ENCODE measurements around the gene TAF1.

Gene TAF1

GRCh38 chrX:71487814-71488213 lies 121.7 kb downstream of the TAF1 start:
- H3K27me3 ChIP-seq (ENCODE audit: insufficient read depth, low read length), result no peaks in the 10 kb centered on the region
- H3K9me2 ChIP-seq (ENCODE audit: low read depth, low read length), result no peaks in the 10 kb centered on the region
- H3K79me2 ChIP-seq (ENCODE audit: insufficient read depth, low read length), result no peaks in the 10 kb centered on the region
- H3K9me3 ChIP-seq (ENCODE audit: low read length), result no peaks in the 10 kb centered on the region
- no peak overlapping the region for H3K27ac ChIP-seq (ENCODE audit: low read depth, low read length, poor library complexity, severe bottlenecking)
- no peak overlapping the region for H3K9ac ChIP-seq (ENCODE audit: low read length)
- H3K4me3 ChIP-seq (ENCODE audit: low read depth, low read length, poor library complexity, severe bottlenecking), result no peak overlapping the region
- H3K4me1 ChIP-seq (ENCODE audit: insufficient read depth, low read length, severe bottlenecking), result peaks cover 5% of the 10 kb centered on the region
- H3K4me2 ChIP-seq (ENCODE audit: low read length), result no peak overlapping the region
- no peaks in the 10 kb centered on the region for H3F3A ChIP-seq (ENCODE audit: insufficient read depth, low read length)
- H2AFZ ChIP-seq (ENCODE audit: low read length), result no peak overlapping the region
- no peaks in the 10 kb centered on the region for H4K20me1 ChIP-seq (ENCODE audit: insufficient read depth, low read length)
- no peaks in the 10 kb centered on the region for H3K36me3 ChIP-seq (ENCODE audit: insufficient read depth, low read length)
- TF ChIP-seq EZH2 (IDR thresholded peaks at IDR 0.05; ENCODE audit: borderline replicate concordance, low read length), result no peak
- TF ChIP-seq, protein P1, sequence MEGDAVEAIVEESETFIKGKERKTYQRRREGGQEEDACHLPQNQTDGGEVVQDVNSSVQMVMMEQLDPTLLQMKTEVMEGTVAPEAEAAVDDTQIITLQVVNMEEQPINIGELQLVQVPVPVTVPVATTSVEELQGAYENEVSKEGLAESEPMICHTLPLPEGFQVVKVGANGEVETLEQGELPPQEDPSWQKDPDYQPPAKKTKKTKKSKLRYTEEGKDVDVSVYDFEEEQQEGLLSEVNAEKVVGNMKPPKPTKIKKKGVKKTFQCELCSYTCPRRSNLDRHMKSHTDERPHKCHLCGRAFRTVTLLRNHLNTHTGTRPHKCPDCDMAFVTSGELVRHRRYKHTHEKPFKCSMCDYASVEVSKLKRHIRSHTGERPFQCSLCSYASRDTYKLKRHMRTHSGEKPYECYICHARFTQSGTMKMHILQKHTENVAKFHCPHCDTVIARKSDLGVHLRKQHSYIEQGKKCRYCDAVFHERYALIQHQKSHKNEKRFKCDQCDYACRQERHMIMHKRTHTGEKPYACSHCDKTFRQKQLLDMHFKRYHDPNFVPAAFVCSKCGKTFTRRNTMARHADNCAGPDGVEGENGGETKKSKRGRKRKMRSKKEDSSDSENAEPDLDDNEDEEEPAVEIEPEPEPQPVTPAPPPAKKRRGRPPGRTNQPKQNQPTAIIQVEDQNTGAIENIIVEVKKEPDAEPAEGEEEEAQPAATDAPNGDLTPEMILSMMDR (IDR thresholded peaks at IDR 0.05; ENCODE audit: low read length), result no peak

- no peak overlapping the region for H2AFZ ChIP-seq (ENCODE audit: low read length)
- no peaks in the 10 kb centered on the region for H3K79me2 ChIP-seq (ENCODE audit: insufficient read depth, low read length)
- no peak for TF ChIP-seq EZH2 (IDR thresholded peaks at IDR 0.05; ENCODE audit: borderline replicate concordance, low read length)
- TF ChIP-seq, protein P1 (IDR thresholded peaks at IDR 0.05; ENCODE audit: low read length), result no peak
- no peaks in the 10 kb centered on the region for H3K36me3 ChIP-seq (ENCODE audit: insufficient read depth, low read length)
- H3K9me3 ChIP-seq (ENCODE audit: low read length), result no peaks in the 10 kb centered on the region
- no peaks in the 10 kb centered on the region for H3K9me2 ChIP-seq (ENCODE audit: low read depth, low read length)
- H3K4me1 ChIP-seq (ENCODE audit: insufficient read depth, low read length, severe bottlenecking), result peaks cover 6% of the 10 kb centered on the region
- H3K9ac ChIP-seq (ENCODE audit: low read length), result no peak overlapping the region
- H3K27me3 ChIP-seq (ENCODE audit: insufficient read depth, low read length), result no peaks in the 10 kb centered on the region
- H3K4me3 ChIP-seq (ENCODE audit: low read depth, low read length, poor library complexity, severe bottlenecking), result no peak overlapping the region
- no peak overlapping the region for H3K4me2 ChIP-seq (ENCODE audit: low read length)
- H3K27ac ChIP-seq (ENCODE audit: low read depth, low read length, poor library complexity, severe bottlenecking), result no peak overlapping the region
- H3F3A ChIP-seq (ENCODE audit: insufficient read depth, low read length), result no peaks in the 10 kb centered on the region
- H4K20me1 ChIP-seq (ENCODE audit: insufficient read depth, low read length), result no peaks in the 10 kb centered on the region
Observed at GRCh38 chrX:71489540-71489939, 123.4 kb downstream of the TAF1 start.

DNA sequence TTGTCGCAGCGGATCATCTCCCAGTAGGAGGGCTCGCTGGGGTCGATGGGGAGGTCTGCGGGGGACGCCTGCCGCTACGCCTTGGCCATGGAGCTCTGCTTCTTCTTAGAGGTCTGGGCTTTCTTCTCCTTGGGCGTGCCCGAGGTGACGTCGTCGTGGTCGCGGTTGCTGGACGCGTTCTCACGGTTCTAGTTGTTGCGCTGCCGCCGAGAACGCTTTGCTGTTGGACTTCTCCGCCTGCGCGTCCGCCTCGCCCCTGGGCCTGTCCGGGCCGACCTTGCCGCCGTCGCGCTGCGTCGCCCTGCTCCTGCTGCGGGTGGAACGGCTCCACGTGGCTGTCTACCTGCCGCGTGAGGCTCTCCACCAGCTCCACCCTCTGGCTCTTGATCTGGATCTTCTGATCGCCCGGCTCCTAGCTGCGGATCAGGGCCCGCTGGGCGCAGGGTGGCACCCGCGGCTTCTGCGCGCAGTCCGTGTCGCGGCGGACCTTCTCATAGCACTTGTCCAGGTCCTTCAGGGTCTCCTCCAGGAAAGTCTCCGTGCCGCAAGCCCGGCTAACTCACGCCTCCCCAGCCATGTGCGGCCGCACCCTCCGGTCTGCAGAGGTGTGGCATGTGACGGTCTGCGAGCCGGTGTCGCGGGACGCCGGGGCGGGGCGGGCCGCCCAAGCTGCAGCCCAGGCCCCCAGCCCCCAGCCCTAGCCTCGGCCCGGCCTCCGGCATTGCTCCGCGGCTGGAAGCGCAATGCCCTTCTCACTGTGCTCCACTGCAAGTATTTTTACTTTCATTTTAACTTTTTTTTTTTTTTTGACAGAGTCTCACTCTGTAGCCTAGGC lies 126.3 kb downstream of the TAF1 start:
- Histone ChIP-seq H3K9me2 (ENCODE audit: low read depth, low read length) (no peaks in the 10 kb centered on the region), H3K27me3 (ENCODE audit: insufficient read depth, low read length) (no peaks in the 10 kb centered on the region), H4K20me1 (ENCODE audit: insufficient read depth, low read length) (no peaks in the 10 kb centered on the region), H3K4me2 (ENCODE audit: low read length) (peak overlapping the region; percentile 68), H3K9ac (ENCODE audit: low read length) (peak overlapping the region; percentile 27; the same call in 1 of the 2 replicates), H3K9me3 (ENCODE audit: low read length) (no peaks in the 10 kb centered on the region), H3K36me3 (ENCODE audit: insufficient read depth, low read length) (no peaks in the 10 kb centered on the region), H3K4me3 (ENCODE audit: low read depth, low read length, poor library complexity, severe bottlenecking) (peak overlapping the region; percentile 49), H3F3A (ENCODE audit: insufficient read depth, low read length) (no peaks in the 10 kb centered on the region), H3K27ac (ENCODE audit: low read depth, low read length, poor library complexity, severe bottlenecking) (no peak overlapping the region), H3K79me2 (ENCODE audit: insufficient read depth, low read length) (no peaks in the 10 kb centered on the region), H2AFZ (ENCODE audit: low read length) (no peak overlapping the region), H3K4me1 (ENCODE audit: insufficient read depth, low read length, severe bottlenecking) (peaks cover 6% of the 10 kb centered on the region)
- no peak for TF ChIP-seq EZH2 (IDR thresholded peaks at IDR 0.05; ENCODE audit: borderline replicate concordance, low read length)
- TF ChIP-seq, protein P1 (IDR thresholded peaks at IDR 0.05; ENCODE audit: low read length), result no peak

All from OCI-LY1 (cell line).